ENCODE results near the gene FAT3. TPM values are rescaled to one million over a fixed set of nuclear protein-coding genes. Genes with fewer than 3 reads are reported as not detected.

Gene FAT3
- total and polyA plus RNA-seq, 12 donors, result 0.02 to 2.4 (median 0.11) TPM

DNA sequence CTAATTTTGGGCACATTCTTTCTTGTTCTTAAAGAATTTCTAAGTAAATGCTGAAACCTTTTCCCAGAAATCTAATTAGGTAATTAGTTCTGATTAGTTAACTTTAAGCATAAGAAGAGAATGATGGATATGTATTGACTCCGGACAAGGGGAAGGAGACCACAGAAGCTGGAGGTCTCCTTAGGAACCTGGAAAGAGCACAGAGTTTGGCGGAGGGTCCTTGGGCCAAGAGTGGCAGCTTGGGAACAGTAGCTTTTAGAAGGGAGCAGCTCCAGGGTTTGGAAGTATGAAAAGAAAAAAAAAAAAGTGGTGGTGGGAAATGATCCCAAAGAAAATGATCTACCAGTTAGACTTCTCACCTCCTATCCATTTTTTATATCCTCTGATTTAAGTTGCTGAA is 42.7 kb downstream of the FAT3 start:
- ATAC-seq, result no peak
- TF ChIP-seq, protein P1, sequence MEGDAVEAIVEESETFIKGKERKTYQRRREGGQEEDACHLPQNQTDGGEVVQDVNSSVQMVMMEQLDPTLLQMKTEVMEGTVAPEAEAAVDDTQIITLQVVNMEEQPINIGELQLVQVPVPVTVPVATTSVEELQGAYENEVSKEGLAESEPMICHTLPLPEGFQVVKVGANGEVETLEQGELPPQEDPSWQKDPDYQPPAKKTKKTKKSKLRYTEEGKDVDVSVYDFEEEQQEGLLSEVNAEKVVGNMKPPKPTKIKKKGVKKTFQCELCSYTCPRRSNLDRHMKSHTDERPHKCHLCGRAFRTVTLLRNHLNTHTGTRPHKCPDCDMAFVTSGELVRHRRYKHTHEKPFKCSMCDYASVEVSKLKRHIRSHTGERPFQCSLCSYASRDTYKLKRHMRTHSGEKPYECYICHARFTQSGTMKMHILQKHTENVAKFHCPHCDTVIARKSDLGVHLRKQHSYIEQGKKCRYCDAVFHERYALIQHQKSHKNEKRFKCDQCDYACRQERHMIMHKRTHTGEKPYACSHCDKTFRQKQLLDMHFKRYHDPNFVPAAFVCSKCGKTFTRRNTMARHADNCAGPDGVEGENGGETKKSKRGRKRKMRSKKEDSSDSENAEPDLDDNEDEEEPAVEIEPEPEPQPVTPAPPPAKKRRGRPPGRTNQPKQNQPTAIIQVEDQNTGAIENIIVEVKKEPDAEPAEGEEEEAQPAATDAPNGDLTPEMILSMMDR (IDR thresholded peaks at IDR 0.05), result no peak
- intact Hi-C loops (cut with DNase I), result no loop called here

DNA sequence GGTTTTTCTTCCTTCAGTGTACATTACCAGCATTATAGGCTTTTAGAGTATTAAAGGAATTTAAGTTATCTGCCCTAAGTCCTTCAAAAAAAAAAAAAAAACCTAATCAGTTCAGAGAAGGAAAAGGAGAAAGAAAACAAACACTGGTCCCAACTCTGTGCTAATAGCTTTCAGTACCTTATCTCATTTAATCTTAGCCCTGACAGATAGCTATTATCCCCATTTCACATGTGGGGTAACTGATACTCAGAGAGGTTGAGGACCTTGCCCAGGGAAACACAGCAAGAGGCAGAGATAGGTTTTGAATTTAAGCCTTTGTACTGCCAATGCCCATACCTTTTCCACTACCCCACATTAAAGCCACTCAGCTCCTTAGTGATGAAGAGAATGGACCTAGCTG is 43.4 kb downstream of the FAT3 start:
- H3K4me1 ChIP-seq, result no peaks in the 10 kb centered on the region
- no peaks in the 10 kb centered on the region for H3K9me3 ChIP-seq
- TF ChIP-seq, protein P1 (IDR thresholded peaks at IDR 0.05), result no peak
- intact Hi-C loops (cut with DNase I), result no loop called here
- no peak overlapping the region for H3K27ac ChIP-seq
- no peak for ATAC-seq
- H3K36me3 ChIP-seq, result no peaks in the 10 kb centered on the region
- no peak for DNase-seq
- H3K4me3 ChIP-seq, result no peak overlapping the region
- no peaks in the 10 kb centered on the region for H3K27me3 ChIP-seq

More for the DNA sequence above, 42.7 kb downstream of the FAT3 start:
- no peaks in the 10 kb centered on the region for H3K27me3 ChIP-seq
- no peaks in the 10 kb centered on the region for H3K36me3 ChIP-seq
- DNase-seq, result no peak
- WGBS, 2 donors, result 85 to 96% methylated on average over 2 of the region's 2 CpGs
- no peaks in the 10 kb centered on the region for H3K4me1 ChIP-seq
- H3K9me3 ChIP-seq, result no peaks in the 10 kb centered on the region
- H3K4me3 ChIP-seq, result no peak overlapping the region
- no peak overlapping the region for H3K27ac ChIP-seq

DNA sequence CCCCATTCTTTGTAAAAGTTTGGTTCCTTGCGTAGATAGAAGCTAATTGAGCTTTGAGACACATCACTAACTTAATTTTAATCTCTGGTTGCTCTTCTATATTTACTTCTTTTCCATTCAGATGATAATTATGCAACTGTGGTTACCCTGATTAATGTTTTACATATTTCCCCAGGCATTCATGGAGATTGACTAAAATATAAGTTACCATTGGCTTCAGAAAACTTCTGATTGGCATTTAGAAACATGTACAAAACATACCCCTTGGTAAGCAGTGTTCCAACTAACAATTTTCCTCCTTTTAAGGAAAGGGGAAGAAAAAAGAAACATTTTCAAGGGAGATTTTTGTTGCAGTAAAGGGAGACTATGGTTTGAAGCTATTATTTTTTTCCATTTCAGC is 43.9 kb downstream of the FAT3 start:
- intact Hi-C loops (cut with DNase I), result no loop called here
- H3K27ac ChIP-seq, result no peak overlapping the region
- H3K4me1 ChIP-seq, result no peaks in the 10 kb centered on the region
- H3K36me3 ChIP-seq, result no peaks in the 10 kb centered on the region
- H3K9me3 ChIP-seq, result no peaks in the 10 kb centered on the region
- H3K4me3 ChIP-seq, result no peak overlapping the region
- TF ChIP-seq, protein P1 (IDR thresholded peaks at IDR 0.05), result no peak
- DNase-seq (no peak), ATAC-seq (no peak)
- H3K27me3 ChIP-seq, result no peaks in the 10 kb centered on the region
- 78 to 81% methylated on average over 1 of the region's 1 CpG for WGBS, 2 donors

DNA sequence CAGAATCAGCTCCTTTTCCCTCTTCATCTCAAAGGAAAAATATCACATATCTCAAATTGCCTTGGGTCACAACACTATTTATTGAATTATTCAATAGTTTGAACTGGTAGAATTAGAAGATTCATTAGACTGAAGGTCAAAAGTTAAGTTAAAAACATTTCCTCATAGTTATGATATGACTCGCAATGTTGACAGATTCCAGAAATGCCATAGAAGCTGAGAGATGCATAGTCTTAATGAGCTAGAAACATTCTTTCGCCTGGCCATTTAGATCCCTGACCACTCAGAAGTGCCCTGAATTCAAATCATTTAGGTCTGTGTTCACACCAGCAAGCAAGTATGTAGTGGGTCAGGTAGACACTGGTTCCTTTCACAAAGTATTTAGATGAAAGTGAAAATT is 44.4 kb downstream of the FAT3 start:
- 58 to 60% methylated on average over 2 of the region's 2 CpGs for WGBS, 2 donors
- H3K27ac ChIP-seq, result no peak overlapping the region
- ATAC-seq (no peak), DNase-seq (no peak)
- TF ChIP-seq, protein P1 (IDR thresholded peaks at IDR 0.05), result no peak
- no peaks in the 10 kb centered on the region for H3K27me3 ChIP-seq
- intact Hi-C loops (cut with DNase I), result no loop called here
- no peaks in the 10 kb centered on the region for H3K9me3 ChIP-seq
- no peaks in the 10 kb centered on the region for H3K36me3 ChIP-seq
- no peak overlapping the region for H3K4me3 ChIP-seq
- no peaks in the 10 kb centered on the region for H3K4me1 ChIP-seq

DNA sequence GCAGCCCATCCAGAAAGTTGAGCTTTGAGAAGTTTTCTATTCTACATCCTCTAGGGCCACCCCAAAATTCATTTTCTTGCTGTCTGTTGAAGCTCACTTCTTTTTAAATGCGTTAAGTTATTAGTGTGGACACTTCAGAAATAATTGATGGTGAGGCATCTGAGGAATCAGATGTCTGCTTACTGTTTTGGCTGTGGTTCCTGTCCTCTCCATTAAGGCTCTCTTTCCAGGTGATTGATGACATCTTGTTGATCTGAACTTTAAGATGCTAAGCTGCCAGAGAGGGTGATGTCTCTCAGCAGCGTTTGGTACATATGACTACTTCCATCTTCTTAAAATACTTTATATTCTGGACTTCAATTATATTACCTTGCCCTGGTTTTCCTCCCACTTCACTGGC is 45.2 kb downstream of the FAT3 start:
- Histone ChIP-seq H3K27ac (no peak overlapping the region), H3K36me3 (no peaks in the 10 kb centered on the region), H3K4me3 (no peak overlapping the region), H3K9me3 (no peaks in the 10 kb centered on the region), H3K4me1 (no peaks in the 10 kb centered on the region), H3K27me3 (no peaks in the 10 kb centered on the region)
- TF ChIP-seq, protein P1 (IDR thresholded peaks at IDR 0.05), result no peak
- DNase-seq (no peak), ATAC-seq (no peak)
- WGBS, 2 donors, result 71 to 85% methylated on average over 2 of the region's 2 CpGs
- intact Hi-C loops (cut with DNase I), result no loop called here

Data from heart right ventricle (tissue), 16 donors.